HepG2 (cell line): ENCODE measurements around the gene PBOV1. TPM values are rescaled to one million over a fixed set of nuclear protein-coding genes. Genes with fewer than 3 reads are reported as not detected.
A peak's percentile ranks its signal among the peaks of the same experiment; 100 is the strongest.

Experiments used
- ATF4 ChIP-seq, 2 experiments: fragments of 450-650 bp in 1 of 2; sonication (generic) in 1 of 2; formaldehyde crosslinking; IDR thresholded peaks; 2 replicates each; pipeline versions ENCODE4 v1.5.0 to v1.8.0; 2020 to 2022; ENCODE audit warnings: mild to moderate bottlenecking in 1 of 2, missing genetic modification reagents in 1 of 2
- BCL6 ChIP-seq: IDR thresholded peaks from 2 replicates; pipeline ENCODE4 v1.6.1; 2016; ENCODE audit warnings: missing genetic modification reagents, missing compliant biosample characterization
- CENPX ChIP-seq: sonication (generic); formaldehyde crosslinking; IDR thresholded peaks from 2 replicates; pipeline ENCODE4 v1.9.0; 2021; ENCODE audit warnings: mild to moderate bottlenecking, missing genetic modification reagents, moderate library complexity
- CHD4 ChIP-seq: fragments of 200-600 bp; sonication (generic); IDR thresholded peaks from 2 replicates; pipeline ENCODE4 v1.7.0; 2017; ENCODE audit warnings: mild to moderate bottlenecking, low read length, borderline replicate concordance
- GPN1 ChIP-seq: sonication (generic); formaldehyde crosslinking; IDR thresholded peaks from 2 replicates; pipeline ENCODE4 v1.5.1; 2020; ENCODE audit warnings: missing genetic modification reagents, borderline replicate concordance
- LCORL ChIP-seq, 2 experiments: fragments of 450-650 bp in 1 of 2; sonication (generic) in 1 of 2; formaldehyde crosslinking in 1 of 2; IDR thresholded peaks; 2 replicates each; pipeline versions ENCODE4 v1.5.0 to v1.6.1; 2017 to 2020; ENCODE audit warnings: antibody characterized with exemption in 1 of 2, missing genetic modification reagents in 1 of 2
- RFX3 ChIP-seq: IDR thresholded peaks from 2 replicates; pipeline ENCODE4 v1.6.1; 2016; ENCODE audit warnings: missing biosample characterization, missing genetic modification reagents
- SMAD3 ChIP-seq: sonication (generic); formaldehyde crosslinking; IDR thresholded peaks from 2 replicates; pipeline ENCODE4 v1.4.0; 2020; ENCODE audit warnings: missing genetic modification reagents
- ZEB1 ChIP-seq: IDR thresholded peaks from 2 replicates; pipeline ENCODE4 v1.6.1; 2012; ENCODE audit warnings: mild to moderate bottlenecking, low read depth, inconsistent platforms; ENCODE audit not compliant: insufficient replicate concordance
- ZNF329 ChIP-seq: sonication (generic); formaldehyde crosslinking; IDR thresholded peaks from 2 replicates; pipeline ENCODE4 v1.9.0; 2021; ENCODE audit warnings: low read depth, mild to moderate bottlenecking, missing genetic modification reagents
- ZNF383 ChIP-seq: sonication (generic); formaldehyde crosslinking; IDR thresholded peaks from 2 replicates; pipeline ENCODE4 v1.4.0; 2020; ENCODE audit warnings: missing genetic modification reagents, mild to moderate bottlenecking, borderline replicate concordance
- ZXDC ChIP-seq: sonication (generic); formaldehyde crosslinking; IDR thresholded peaks from 2 replicates; pipeline ENCODE4 v1.5.0; 2020; ENCODE audit warnings: mild to moderate bottlenecking, missing genetic modification reagents
- polyA plus RNA-seq, 8 experiments: library from polyadenylated mRNA; depleted of rRNA in 3 of 8; stranded (reverse) in 7 of 8; unstranded in 1 of 8; fragments of >200 nt; fragmentation: Illumina TruSeq in 4 of 8; extraction: Trizol in 4 of 8; gene quantifications; 2 replicates each; pipeline versions ENCODE4 v1.2.1 to v1.2.3, GENCODE V29; 2011 to 2016; ENCODE audit warnings: low read depth in 4 of 8, missing spikeins in 1 of 8, mixed read lengths in 1 of 8; ENCODE audit not compliant: insufficient read depth in 1 of 8
- total RNA-seq, 5 experiments: library from RNA; depleted of rRNA; stranded (reverse); fragments of >200 nt; fragmentation: Illumina TruSeq; extraction: Trizol; gene quantifications; 2 replicates each; pipeline ENCODE4 v1.2.3, GENCODE V29; 2016; ENCODE audit warnings: low read depth in 1 of 5
- TF ChIP-seq, protein P1 (sequence below): sonication (generic); formaldehyde crosslinking; IDR thresholded peaks from 2 replicates; pipeline ENCODE4 v1.8.0; 2022; ENCODE audit warnings: missing genetic modification reagents, low read depth, mild to moderate bottlenecking, borderline replicate concordance
- TF ChIP-seq, protein P2 (sequence below): sonication (generic); formaldehyde crosslinking; IDR thresholded peaks from 2 replicates; pipeline ENCODE4 v1.4.0; 2020; ENCODE audit warnings: missing genetic modification reagents
- TF ChIP-seq, protein P3 (sequence below): sonication (generic); formaldehyde crosslinking; IDR thresholded peaks from 2 replicates; pipeline ENCODE4 v1.4.0; 2020; ENCODE audit warnings: missing genetic modification reagents

PBOV1 gene
- total and polyA plus RNA-seq, 2 of the 13 experiments (the other 11 are each of a cell fraction or from before 2014, with no cell fraction given), result not detected

- TF ChIP-seq ZXDC (no peak), CENPX (CRISPR knock-in tag) (no peak), CHD4 (no peak), SMAD3 (CRISPR knock-in tag) (peak; percentile 82), GPN1 (CRISPR knock-in tag) (no peak), ZNF383 (CRISPR knock-in tag) (no peak), ZEB1 (peak; percentile 28), LCORL (IDR thresholded peaks at IDR 0.05) (no peak), LCORL (CRISPR knock-in tag; IDR thresholded peaks at IDR 0.05) (peak; percentile 65; the same call in 1 of the 2 replicates), ZNF329 (no peak), ATF4 (CRISPR knock-in tag; IDR thresholded peaks at IDR 0.05) (peak in 1 of 2 experiments; percentile 46; a peak in 1 of 4 replicates), RFX3 (no peak), BCL6 (CRISPR knock-in tag) (peak; percentile 100)
- TF ChIP-seq, protein P1, sequence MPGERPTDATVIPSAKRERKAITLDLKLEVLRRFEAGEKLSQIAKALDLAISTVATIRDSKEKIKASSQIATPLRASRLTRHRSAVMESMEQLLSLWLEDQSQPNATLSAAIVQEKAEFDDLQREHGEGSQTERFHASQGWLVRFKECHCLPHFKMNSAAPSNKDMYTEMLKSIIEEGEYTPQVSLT, result no peak
- TF ChIP-seq, protein P2, sequence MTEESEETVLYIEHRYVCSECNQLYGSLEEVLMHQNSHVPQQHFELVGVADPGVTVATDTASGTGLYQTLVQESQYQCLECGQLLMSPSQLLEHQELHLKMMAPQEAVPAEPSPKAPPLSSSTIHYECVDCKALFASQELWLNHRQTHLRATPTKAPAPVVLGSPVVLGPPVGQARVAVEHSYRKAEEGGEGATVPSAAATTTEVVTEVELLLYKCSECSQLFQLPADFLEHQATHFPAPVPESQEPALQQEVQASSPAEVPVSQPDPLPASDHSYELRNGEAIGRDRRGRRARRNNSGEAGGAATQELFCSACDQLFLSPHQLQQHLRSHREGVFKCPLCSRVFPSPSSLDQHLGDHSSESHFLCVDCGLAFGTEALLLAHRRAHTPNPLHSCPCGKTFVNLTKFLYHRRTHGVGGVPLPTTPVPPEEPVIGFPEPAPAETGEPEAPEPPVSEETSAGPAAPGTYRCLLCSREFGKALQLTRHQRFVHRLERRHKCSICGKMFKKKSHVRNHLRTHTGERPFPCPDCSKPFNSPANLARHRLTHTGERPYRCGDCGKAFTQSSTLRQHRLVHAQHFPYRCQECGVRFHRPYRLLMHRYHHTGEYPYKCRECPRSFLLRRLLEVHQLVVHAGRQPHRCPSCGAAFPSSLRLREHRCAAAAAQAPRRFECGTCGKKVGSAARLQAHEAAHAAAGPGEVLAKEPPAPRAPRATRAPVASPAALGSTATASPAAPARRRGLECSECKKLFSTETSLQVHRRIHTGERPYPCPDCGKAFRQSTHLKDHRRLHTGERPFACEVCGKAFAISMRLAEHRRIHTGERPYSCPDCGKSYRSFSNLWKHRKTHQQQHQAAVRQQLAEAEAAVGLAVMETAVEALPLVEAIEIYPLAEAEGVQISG (CRISPR knock-in tag), result 0 out of 2 replicates have a peak, but pooled peaks have one; percentile 24
- TF ChIP-seq, protein P3, sequence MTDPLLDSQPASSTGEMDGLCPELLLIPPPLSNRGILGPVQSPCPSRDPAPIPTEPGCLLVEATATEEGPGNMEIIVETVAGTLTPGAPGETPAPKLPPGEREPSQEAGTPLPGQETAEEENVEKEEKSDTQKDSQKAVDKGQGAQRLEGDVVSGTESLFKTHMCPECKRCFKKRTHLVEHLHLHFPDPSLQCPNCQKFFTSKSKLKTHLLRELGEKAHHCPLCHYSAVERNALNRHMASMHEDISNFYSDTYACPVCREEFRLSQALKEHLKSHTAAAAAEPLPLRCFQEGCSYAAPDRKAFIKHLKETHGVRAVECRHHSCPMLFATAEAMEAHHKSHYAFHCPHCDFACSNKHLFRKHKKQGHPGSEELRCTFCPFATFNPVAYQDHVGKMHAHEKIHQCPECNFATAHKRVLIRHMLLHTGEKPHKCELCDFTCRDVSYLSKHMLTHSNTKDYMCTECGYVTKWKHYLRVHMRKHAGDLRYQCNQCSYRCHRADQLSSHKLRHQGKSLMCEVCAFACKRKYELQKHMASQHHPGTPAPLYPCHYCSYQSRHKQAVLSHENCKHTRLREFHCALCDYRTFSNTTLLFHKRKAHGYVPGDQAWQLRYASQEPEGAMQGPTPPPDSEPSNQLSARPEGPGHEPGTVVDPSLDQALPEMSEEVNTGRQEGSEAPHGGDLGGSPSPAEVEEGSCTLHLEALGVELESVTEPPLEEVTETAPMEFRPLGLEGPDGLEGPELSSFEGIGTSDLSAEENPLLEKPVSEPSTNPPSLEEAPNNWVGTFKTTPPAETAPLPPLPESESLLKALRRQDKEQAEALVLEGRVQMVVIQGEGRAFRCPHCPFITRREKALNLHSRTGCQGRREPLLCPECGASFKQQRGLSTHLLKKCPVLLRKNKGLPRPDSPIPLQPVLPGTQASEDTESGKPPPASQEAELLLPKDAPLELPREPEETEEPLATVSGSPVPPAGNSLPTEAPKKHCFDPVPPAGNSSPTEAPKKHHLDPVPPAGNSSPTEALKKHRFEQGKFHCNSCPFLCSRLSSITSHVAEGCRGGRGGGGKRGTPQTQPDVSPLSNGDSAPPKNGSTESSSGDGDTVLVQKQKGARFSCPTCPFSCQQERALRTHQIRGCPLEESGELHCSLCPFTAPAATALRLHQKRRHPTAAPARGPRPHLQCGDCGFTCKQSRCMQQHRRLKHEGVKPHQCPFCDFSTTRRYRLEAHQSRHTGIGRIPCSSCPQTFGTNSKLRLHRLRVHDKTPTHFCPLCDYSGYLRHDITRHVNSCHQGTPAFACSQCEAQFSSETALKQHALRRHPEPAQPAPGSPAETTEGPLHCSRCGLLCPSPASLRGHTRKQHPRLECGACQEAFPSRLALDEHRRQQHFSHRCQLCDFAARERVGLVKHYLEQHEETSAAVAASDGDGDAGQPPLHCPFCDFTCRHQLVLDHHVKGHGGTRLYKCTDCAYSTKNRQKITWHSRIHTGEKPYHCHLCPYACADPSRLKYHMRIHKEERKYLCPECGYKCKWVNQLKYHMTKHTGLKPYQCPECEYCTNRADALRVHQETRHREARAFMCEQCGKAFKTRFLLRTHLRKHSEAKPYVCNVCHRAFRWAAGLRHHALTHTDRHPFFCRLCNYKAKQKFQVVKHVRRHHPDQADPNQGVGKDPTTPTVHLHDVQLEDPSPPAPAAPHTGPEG (CRISPR knock-in tag), result 0 out of 2 replicates have a peak, but pooled peaks have one; percentile 41
Measured at GRCh38 chr6:138248878-138249277, 30.6 kb upstream of the PBOV1 start (continued).
